ENCODE measurements around the gene LONP1.
"Not testable (repeated sequence)": the region's sequence is repeated elsewhere in the genome, so short reads cannot be mapped to it uniquely, and the experiment has no call there.

Gene LONP1

DNA sequence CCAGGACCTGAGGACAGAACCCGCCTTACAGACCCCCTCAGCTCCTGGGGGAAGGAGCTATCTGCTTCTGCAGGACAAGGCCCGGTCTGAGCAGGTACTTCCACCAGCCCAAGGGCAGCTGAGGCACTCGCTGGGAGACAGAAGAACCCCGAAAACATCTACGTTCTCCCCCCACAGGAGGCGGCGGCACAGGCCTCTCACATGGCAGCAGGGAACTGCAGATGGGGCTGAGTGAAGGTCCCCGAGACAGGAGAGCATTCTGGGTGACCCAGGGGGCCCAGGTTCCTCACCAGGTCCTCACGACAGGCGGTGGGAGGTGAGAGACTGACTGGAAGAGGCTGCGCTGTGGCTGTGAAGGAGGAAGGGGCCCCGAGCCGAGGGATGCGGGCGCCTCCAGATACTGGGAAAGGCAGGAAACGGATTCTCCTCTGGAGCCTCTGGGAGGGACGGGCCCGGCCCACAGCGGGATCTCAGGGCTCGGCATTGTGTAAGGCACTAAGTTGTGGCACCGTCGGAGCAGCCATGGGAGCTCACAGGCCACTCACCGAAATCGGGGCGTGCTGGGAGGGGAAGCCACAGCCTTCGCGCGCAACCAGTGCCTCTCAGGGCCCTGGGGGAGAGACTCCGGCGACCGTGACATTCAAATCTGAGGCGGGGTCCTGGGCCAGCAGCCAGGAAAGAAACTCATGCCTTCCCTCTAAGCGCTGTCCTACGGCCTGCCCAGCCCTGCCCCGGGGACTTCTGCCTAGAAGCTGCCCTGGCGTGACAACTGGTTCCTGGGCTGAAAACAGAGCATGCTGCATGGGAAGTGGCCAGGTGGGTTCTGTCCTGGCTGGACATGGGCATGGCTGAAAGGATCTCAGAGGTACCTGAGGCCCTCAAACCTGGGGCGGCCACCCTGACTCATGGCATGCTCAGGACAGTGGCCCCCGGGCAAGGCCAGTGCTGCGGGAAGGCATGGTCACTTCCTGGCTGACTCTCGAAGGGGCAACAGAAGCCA, 15.8 kb downstream of the LONP1 start:
- no peak for TF ChIP-seq POLR2A (IDR thresholded peaks at IDR 0.05; ENCODE audit: low read depth, low read length)
- FAIRE-seq: no peak
- DNase-seq (ENCODE audit: insufficient read length, low spot score): no peak

DNA sequence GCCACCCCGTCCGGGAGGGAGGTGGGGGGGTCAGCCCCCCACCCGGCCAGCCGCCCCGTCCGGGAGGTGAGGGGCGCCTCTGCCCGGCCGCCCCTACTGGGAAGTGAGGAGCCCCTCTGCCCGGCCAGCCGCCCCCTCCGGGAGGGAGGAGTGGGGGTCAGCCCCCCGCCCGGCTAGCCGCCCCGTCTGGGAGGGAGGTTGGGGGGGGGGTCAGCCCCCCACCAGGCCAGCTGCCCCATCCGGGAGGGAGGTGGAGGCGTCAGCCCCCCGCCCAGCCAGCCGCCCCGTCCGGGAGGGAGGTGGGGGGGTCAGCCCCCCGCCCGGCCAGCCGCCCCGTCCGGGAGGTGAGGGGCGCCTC, 17.9 kb downstream of the LONP1 start:
- not testable (repeated sequence) for DNase-seq (ENCODE audit: insufficient read length, low spot score); FAIRE-seq

DNA sequence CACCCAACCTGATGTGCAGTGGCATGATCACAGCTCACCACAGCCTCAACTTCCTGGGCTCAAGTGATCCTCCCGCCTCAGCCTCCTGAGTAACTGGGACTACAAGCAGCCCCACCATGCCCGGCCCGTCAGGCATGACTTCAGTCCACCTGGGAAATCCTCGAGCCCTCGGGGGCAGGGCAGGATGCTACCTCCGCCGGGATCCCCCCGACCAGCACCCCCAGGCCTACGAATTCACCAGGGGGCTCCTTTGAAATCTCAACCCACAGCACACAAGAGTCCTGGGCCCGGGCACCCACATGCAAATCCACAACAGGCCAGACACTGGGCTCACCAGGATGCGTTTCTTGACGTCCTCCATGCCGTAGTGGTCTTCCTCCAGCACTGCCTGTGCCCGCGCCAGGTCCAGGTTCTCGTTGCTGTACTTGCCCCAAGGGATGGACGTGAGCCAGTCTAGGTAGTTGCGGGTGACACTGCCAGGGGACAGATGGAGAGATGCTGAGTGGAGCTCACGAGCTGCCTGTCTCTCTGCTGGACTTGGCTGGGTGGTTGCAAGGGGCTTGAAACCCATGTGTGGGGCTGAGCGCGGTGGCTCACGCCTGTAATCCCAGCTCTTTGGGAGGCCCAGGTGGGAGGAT, 19.4 kb downstream of the LONP1 start:
- no peak for FAIRE-seq
- no peak for DNase-seq (ENCODE audit: insufficient read length, low spot score)
- no peak for TF ChIP-seq POLR2A (IDR thresholded peaks at IDR 0.05; ENCODE audit: low read depth, low read length)

DNA sequence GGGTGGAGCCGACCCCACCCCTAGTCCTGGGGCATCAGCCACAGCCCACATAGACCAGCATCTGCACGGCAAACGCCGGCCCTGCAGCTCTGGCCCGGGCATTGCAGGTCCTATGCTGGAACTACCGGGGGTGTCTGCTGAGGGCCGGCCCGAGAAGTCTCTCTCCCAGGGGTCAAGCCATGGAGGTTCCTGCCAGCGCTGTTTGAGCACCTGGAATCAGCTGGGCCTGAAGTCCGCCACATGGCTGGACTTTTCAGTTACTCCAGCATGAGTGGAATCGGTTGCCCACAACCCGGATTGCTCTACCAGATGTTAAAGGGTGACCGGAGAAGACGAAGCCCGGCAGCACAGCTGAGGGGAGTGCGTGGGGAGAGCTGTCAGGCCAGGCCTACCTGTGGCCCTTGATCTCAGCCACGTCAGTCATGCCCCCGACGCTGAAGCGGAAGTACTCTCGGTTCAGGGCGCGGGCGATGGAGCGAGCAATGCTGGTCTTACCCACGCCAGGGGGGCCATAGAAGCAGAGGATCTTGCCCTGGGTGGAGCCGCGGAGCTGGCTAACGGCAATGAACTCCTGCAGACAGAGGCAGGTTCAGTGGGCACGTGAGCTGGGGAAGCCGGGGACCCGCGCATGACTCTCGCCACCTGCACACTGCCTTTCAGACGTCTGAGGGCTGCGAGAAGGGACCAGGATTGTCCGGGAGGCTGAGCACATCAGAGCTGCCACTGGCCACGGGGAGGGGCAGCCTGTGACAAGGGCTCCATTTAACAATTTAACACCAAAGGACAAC, 21.1 kb downstream of the LONP1 start:
- TF ChIP-seq POLR2A (IDR thresholded peaks at IDR 0.05; ENCODE audit: low read depth, low read length): no peak
- FAIRE-seq (no peak), DNase-seq (ENCODE audit: insufficient read length, low spot score) (no peak)

DNA sequence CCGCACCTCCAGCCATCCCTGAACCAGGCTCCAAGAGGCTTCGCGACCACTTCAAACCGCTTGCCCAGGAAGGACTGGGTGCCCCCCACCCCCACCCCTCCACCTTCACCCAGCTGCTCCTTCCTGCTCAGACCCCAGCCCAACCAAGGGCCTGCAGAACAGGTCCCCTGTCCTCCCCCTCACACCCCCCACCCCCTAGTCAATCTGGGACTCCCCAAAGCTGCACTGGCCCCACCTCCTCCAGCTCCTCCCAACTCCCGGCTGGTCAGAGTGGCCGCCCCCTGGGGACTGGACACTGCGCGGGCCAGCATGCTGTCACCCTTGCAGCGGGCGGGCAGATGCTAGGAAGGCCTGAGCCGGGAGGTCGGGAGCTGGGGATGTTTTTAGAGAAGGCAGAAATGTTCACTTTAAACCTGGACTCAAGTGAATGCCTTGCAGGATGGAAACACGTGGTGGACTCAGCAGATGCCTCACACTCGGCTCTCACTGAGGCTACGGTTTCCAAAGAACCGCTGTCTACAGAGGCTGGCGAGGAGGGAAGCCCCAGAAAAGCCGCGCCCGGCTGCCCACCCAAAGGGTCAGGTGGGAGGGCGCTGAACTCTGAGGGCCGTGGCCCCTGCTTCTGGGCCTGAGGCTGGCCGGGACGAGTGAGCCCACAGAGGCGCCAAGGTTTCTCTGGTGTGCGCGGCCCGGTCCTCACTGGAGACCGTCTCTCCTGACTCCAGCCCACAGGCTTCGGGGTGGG, 21.9 kb downstream of the LONP1 start:
- FAIRE-seq (no peak), DNase-seq (ENCODE audit: insufficient read length, low spot score) (no peak)
- no peak for TF ChIP-seq POLR2A (IDR thresholded peaks at IDR 0.05; ENCODE audit: low read depth, low read length)

DNA sequence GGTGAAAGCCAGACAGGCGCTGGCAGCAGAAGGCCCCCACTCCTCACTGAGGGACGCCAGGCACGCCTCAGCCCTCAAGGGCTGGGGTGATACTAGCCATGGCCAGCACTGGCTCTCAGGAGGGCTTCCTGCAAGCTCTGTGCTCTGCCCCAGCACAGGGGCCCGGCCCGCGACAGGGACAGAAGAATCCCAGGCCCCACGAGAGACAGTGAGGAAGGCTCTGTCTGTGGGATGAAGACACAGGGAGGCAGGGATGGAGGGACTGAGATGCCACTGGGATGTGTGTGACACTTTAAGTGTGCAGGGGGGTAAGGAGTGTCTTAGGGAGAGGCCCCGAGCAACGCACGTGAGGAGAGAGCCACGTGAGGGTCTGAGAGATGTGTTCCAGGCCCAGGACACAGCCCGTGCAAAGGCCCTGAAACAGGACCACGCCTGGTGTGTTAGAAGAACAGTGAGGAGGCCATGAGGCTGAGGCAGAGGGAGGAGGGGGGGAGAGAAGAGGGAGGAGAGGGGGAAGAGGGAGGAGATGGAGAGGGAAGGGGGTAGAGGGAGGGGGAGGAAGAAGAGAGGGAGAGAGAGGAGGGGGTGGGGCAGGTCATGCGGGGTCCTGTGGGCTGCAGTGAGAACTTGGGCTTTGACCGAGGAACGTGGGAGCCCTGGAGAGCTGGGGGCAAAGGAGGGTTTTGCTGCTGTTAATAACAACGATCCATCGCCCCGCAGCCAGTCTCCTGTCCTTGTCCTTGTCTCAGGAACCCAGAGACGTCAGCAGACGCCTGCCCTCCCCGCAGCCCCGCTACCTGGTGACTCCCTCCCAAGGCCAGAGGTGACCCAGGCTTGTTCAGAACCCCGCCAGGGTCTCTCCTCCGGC, 22.7 kb downstream of the LONP1 start:
- no peak for DNase-seq (ENCODE audit: insufficient read length, low spot score)
- no peak for TF ChIP-seq POLR2A (IDR thresholded peaks at IDR 0.05; ENCODE audit: low read depth, low read length)
- FAIRE-seq: no peak

DNA sequence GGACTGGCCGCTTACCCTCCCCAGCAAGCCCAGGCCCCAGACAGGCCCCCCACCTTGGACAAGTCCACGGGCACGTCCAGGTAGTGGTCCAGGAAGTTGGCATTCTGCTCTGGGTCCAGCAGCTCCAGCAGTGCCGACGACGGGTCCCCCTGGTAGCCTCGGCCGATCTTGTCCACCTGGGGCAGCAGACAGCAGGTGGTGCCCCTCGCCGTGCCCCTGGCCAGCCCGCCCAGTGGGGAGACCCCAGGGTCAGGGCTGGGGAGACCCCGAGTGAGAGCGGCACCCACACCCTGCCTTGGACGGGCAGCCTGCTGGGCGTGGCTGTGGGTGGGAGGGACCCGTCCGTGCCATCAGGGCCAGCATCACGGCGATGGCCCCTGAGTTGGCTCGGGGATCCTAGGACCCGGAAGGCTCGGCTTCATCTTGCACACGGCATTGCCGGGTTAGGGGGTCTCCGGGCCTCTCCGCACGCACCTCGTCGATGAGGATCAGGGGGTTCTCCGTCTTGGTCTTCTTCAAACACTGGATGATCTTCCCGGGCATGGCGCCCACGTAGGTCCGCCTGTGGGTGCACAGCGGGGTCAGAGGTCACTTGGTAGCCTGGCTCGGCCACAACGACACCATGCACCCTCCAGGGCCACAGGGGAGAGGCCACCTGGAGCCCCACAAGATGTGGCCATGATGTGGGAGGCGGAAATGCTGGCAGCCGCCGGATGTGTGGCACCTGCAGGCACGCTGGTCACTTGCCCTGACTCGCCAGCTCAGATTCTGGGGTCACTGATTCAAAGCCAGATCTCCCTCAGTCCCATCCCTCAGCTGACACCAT, 23.5 kb downstream of the LONP1 start:
- FAIRE-seq (no peak), DNase-seq (ENCODE audit: insufficient read length, low spot score) (no peak)
- no peak for TF ChIP-seq POLR2A (IDR thresholded peaks at IDR 0.05; ENCODE audit: low read depth, low read length)

DNA sequence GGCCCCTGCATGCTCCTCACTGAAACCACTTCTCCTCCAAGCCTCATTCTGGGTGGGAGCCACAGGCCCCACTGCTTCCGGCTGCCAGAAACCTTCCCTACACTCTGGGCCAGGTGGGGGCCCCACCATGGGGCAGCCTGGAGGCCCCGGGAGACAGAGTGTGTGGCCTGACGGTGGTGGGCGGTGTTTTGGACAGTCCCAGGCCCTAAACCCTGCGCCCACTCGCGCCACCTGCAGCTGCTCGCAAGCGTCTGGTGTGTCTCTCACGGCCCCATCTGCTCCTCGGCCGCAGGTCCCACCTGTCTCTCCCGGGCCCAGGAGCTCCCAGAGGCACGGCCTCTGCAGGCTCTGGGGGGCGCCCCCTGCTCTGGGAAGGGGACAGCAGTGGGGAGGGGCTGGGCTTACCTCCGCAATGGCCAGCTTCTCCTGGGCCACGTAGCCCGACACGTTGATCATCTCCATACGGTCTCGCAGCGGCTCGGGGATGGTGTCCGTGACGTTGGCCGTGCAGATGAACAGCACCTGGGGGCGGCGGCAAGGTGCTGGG, 24.2 kb downstream of the LONP1 start:
- TF ChIP-seq POLR2A (IDR thresholded peaks at IDR 0.05; ENCODE audit: low read depth, low read length): no peak
- DNase-seq (ENCODE audit: insufficient read length, low spot score) (no peak), FAIRE-seq (no peak)

DNA sequence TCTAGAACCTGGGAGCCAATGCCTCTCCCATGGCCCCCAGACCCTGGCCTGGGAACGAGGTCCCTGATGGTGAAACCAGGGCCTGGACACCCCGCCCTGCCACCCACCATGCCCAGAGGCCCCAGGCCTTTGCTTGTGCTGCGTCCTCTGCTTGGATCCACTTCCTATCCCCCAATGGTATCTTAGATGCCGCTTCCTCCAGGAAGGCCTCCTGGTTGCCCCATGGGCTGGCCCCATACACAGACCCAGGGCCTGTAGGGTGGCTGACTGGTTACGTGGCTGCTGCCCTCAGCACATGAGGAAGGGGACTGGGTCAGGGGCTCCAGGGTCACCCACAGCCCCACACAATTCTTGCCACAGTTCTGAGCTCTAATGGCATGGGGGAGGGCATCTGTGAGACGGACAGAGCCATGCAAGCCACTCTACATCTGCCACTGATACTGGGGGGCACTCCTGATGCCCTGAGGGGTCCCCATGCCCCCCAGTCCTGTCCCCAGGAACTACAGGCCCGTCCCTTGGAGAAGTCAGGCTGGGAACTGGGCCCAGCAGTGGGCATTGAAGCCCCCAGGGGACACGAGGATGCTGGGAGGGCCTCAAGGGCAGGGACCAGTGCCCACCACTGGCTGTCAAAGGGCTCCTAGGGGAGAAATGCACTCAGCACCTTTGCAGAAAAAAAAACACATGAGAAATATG, 24.8 kb downstream of the LONP1 start:
- FAIRE-seq: no peak
- TF ChIP-seq POLR2A (IDR thresholded peaks at IDR 0.05; ENCODE audit: low read depth, low read length): no peak

DNA sequence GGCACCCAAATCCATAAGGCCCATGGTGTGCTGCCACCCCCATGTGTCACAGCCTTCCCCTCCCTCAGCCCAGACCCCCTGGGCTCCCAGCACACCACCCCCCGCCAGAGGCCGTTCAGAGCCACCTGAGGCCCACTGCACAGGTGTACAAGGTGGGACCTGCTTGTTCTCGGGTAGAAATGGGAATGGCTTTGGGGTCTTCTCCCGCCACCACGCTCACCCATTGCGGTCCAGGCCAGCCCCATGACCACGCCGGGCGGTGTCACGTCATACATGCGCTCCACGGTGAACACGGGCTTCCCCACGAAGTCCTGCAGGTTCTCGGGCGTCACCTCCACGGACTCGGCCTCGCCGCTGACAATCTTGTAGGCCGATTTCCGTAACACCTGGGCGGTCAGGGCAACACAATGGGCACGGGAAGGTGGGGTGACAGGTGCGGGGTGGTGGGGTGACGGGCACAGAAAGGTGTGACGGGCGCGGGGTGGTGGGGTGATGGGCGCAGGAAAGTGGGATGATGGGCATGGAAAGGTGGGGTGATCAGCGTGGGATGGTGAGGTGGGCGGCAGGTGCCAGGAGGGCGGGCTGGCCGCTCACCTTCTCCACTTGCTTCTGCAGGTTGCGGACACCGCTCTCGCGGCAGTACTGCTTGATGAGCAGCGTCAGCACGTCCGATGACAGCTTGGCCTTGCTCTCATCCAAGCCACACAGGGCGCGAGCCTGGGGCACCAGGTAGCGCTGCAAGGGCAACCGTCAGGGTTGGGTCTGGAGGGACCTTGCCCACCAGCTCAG, 25.6 kb downstream of the LONP1 start:
- TF ChIP-seq POLR2A (IDR thresholded peaks at IDR 0.05; ENCODE audit: low read depth, low read length): no peak
- FAIRE-seq: no peak
- DNase-seq (ENCODE audit: insufficient read length, low spot score): no peak

More for the DNA sequence above, 24.8 kb downstream of the LONP1 start:
- no peak for DNase-seq (ENCODE audit: insufficient read length, low spot score)

All from H54 (cell line).